Measurements from ENCODE around the gene ACOX2. TPM values are rescaled to one million over a fixed set of nuclear protein-coding genes. Genes with fewer than 3 reads are reported as not detected.

The ACOX2 gene
- total and polyA plus RNA-seq, 10 of the 15 experiments (the other 5 are each of a cell fraction or from before 2014, with no cell fraction given), result 0.72 TPM; not detected in 9

GRCh38 chr3:58526515-58526957 is 10.5 kb downstream of the ACOX2 start:
- WGBS (ENCODE audit: insufficient coverage, insufficient replicate concordance, low lambda C conversion rate, missing lambda C conversion rate), result 37% methylated on average over 7 of the region's 7 CpGs
- H3K4me2 ChIP-seq (ENCODE audit: control insufficient read depth, insufficient read depth), result no peak overlapping the region
- H3K79me2 ChIP-seq (ENCODE audit: control insufficient read depth, insufficient read depth, low read length), result no peaks in the 10 kb centered on the region
- no peak overlapping the region for H2AFZ ChIP-seq (ENCODE audit: control insufficient read depth, low read depth, low read length)
- intact Hi-C loops (cut with micrococcal nuclease; ENCODE audit: unreplicated experiment) (no loop called here), in situ Hi-C loops (cut with MboI) (no loop called here)
- no peak for ATAC-seq
- H4K20me1 ChIP-seq (ENCODE audit: control insufficient read depth, insufficient read depth), result no peaks in the 10 kb centered on the region
- H3K4me1 ChIP-seq (ENCODE audit: control insufficient read depth, insufficient read depth, low read length), result no peaks in the 10 kb centered on the region
- FAIRE-seq, result no peak
- TF ChIP-seq LARP7 (IDR thresholded peaks at IDR 0.05) (no peak), BCLAF1 (IDR thresholded peaks at IDR 0.05) (no peak), NFYA (IDR thresholded peaks at IDR 0.05; ENCODE audit: borderline replicate concordance, low read depth, low read length) (no peak), BCL3 (IDR thresholded peaks at IDR 0.05; ENCODE audit: borderline replicate concordance, insufficient read depth, low read depth, low read length, poor library complexity, severe bottlenecking) (no peak), BCL11A (IDR thresholded peaks at IDR 0.05; ENCODE audit: low read depth, low read length) (no peak), CHD2 (IDR thresholded peaks at IDR 0.05; ENCODE audit: borderline replicate concordance, low read depth, low read length) (no peak), MYC (IDR thresholded peaks at IDR 0.05; ENCODE audit: insufficient read depth, insufficient read length, insufficient replicate concordance, low read length, severe bottlenecking) (no peak), WRNIP1 (IDR thresholded peaks at IDR 0.05; ENCODE audit: borderline replicate concordance, low read depth, low read length) (no peak), SRF (IDR thresholded peaks at IDR 0.05; ENCODE audit: low read depth in 2 of 2, low read length in 2 of 2) (no peak)
- ChIA-PET SMC1A (ENCODE audit: uncharacterized antibody, unreplicated experiment) (interaction anchor here (0.8 to 1.6 kb wide), 3 partner anchors 11 to 106 kb away, joined by 3 to 4 read pairs (median 3); no protein-coding TSS in a partner anchor), POLR2A (interaction anchor here (0.7 kb wide), 1 partner anchor 23 kb away, joined by 5 read pairs; no protein-coding TSS in a partner anchor), RAD21 (ENCODE audit: unreplicated experiment) (interaction anchor here (1.0 to 1.2 kb wide), 2 partner anchors 16 to 35 kb away, joined by 3 to 4 read pairs; partner anchors contain the start of gene KCTD6), CTCF (interaction anchor here (0.5 to 4.5 kb wide), 4 partner anchors 33 to 219 kb away, joined by 3 to 25 read pairs (median 5); partner anchors contain the start of genes HTD2 and RPP14)
- no TSS peak for BruUV-seq (replicated peaks)
- H3K27me3 ChIP-seq (replicated peaks in 1 of 2; ENCODE audit: control insufficient read depth in 2 of 2, insufficient read depth in 2 of 2, low read length in 1 of 2), result no peaks in the 10 kb centered on the region
- H3K27ac ChIP-seq (ENCODE audit: control insufficient read depth, insufficient read depth), result no peak overlapping the region
- DNase-seq (ENCODE audit: low read depth, low spot score), result no peak
- no peak overlapping the region for H3K4me3 ChIP-seq
- no peak overlapping the region for H3K9ac ChIP-seq (ENCODE audit: control insufficient read depth, insufficient read depth, low read length)
- H3K36me3 ChIP-seq (ENCODE audit: control insufficient read depth in 2 of 2, insufficient read depth in 2 of 2, low read length in 1 of 2), result no peaks in the 10 kb centered on the region
- H3K9me3 ChIP-seq (replicated peaks; ENCODE audit: control insufficient read depth, insufficient read depth, low read length), result no peaks in the 10 kb centered on the region
